ENCODE data around the gene FAM222A.

- TF ChIP-seq CTCF (IDR thresholded peaks at IDR 0.05) (no peak), REST (IDR thresholded peaks at IDR 0.05) (no peak), RAD21 (conservative IDR thresholded peaks at IDR 0.05 in 1 of 2, IDR thresholded peaks at IDR 0.05 in 1 of 2) (no peak), USF2 (IDR thresholded peaks at IDR 0.05) (no peak)
Observed at GRCh38 chr12:109728921-109729320, 15.3 kb downstream of the FAM222A start.

All from A549 (cell line).